Inflammatory macrophage treated with lipopolysaccharide for 1 hour (primary cell): Measurements from ENCODE around the gene ZNRD2.
"Not testable (repeated sequence)": the region's sequence is repeated elsewhere in the genome, so short reads cannot be mapped to it uniquely, and the experiment has no call there.

Source experiments
- DNase-seq, 2 donors: peaks; one replicate each; pipeline ENCODE4 v3.0.0-alpha.2; 2020 to 2022

The ZNRD2 gene

GRCh38 chr11:65556470-65557279 lies 13.6 kb upstream of the ZNRD2 start:
- DNase-seq, result no peak

- no peak for DNase-seq
Observed at GRCh38 chr11:65557280-65558001, 12.8 kb upstream of the ZNRD2 start.

GRCh38 chr11:65558002-65558929 lies 12.0 kb upstream of the ZNRD2 start, which contains the start of gene LTBP3:
Gene LTBP3 (minus strand): TSS chr11:65558359. CDS start chr11:65557959, 400 bp downstream.
- peak in 1 of 2 donors; percentile 40 for DNase-seq

GRCh38 chr11:65558930-65559509 lies 11.3 kb upstream of the ZNRD2 start:
- no peak for DNase-seq

GRCh38 chr11:65559535-65559934 lies 10.7 kb upstream of the ZNRD2 start:
- DNase-seq, result no peak

- no peak for DNase-seq
Observed at GRCh38 chr11:65559951-65560537, 10.2 kb upstream of the ZNRD2 start.

GRCh38 chr11:65560555-65561418 lies 9.5 kb upstream of the ZNRD2 start:
- no peak for DNase-seq

GRCh38 chr11:65562020-65562419 lies 8.3 kb upstream of the ZNRD2 start:
- DNase-seq, result no peak

- no peak for DNase-seq
Observed at GRCh38 chr11:65562788-65563187, 7.5 kb upstream of the ZNRD2 start.

GRCh38 chr11:65563601-65564000 lies 6.7 kb upstream of the ZNRD2 start:
- DNase-seq, result peak in 1 of 2 donors; percentile 60

- not testable (repeated sequence) for DNase-seq
Observed at GRCh38 chr11:65564879-65565559, 5.3 kb upstream of the ZNRD2 start.

GRCh38 chr11:65565624-65566453 lies 4.4 kb upstream of the ZNRD2 start:
- DNase-seq, result no peak

- no peak for DNase-seq
Observed at GRCh38 chr11:65569164-65569972, 909 bp upstream of the ZNRD2 start.

GRCh38 chr11:65571420-65571819 lies 1.1 kb downstream of the ZNRD2 start:
- no peak for DNase-seq

- DNase-seq, result no peak
Observed at GRCh38 chr11:65571940-65572339, 1.7 kb downstream of the ZNRD2 start.

- DNase-seq, result peak; percentile 74 to 92
Observed at GRCh38 chr11:65572356-65573051, 2.2 kb downstream of the ZNRD2 start, which contains the start of gene FAM89B. Gene FAM89B (plus strand): TSS chr11:65572538. CDS start chr11:65572670, 132 bp downstream.

- no peak for DNase-seq
Observed at GRCh38 chr11:65573391-65574079, 3.3 kb downstream of the ZNRD2 start.
